ENCODE results near the gene SHISA9. TPM values are rescaled to one million over a fixed set of nuclear protein-coding genes. Genes with fewer than 3 reads are reported as not detected.

The SHISA9 gene
- total and polyA plus RNA-seq, 2 donors (not counting 1 experiment from before 2014, with no cell fraction given): 0.03 to 0.07 TPM

- Mint-ChIP-seq H3K4me3 (no peak overlapping the region), H3K9me3 (ENCODE audit: insufficient read depth) (no peaks in the 10 kb centered on the region), H3K4me1 (peaks cover 5% of the 10 kb centered on the region), H3K27ac (no peak overlapping the region), H3K27me3 (peaks cover 52% of the 10 kb centered on the region)
- Histone ChIP-seq H4K20me1 (ENCODE audit: control insufficient read depth, insufficient read depth, low read length, poor library complexity, severe bottlenecking) (no peaks in the 10 kb centered on the region), H3K4me1 (ENCODE audit: control insufficient read depth in 2 of 2, insufficient read depth in 2 of 2, low read length in 2 of 2) (peaks cover 10% of the 10 kb centered on the region in 2 donors), H3K27me3 (replicated peaks in 1 of 4; ENCODE audit: control extremely low read depth in 1 of 4, control insufficient read depth in 3 of 4, insufficient read depth in 4 of 4, low read length in 3 of 4) (peaks cover 0 to 34% (median 8%) of the 10 kb centered on the region in 4 experiments), H3K4me3 (ENCODE audit: control extremely low read depth in 1 of 5, extremely low read depth in 1 of 5, insufficient read depth in 1 of 5, low read depth in 2 of 5, low read length in 4 of 5) (no peak overlapping the region), H3K4me2 (replicated peaks; ENCODE audit: low read depth, low read length, poor library complexity, severe bottlenecking) (no peak overlapping the region), H3K9ac (ENCODE audit: low read length) (no peak overlapping the region), H3K9me3 (ENCODE audit: control extremely low read depth in 1 of 3, control insufficient read depth in 2 of 3, insufficient read depth in 1 of 3, low read length in 2 of 3) (peaks cover 0 to 4% (median 0%) of the 10 kb centered on the region in 3 donors), H3K79me2 (ENCODE audit: control insufficient read depth, insufficient read depth, low read length) (no peaks in the 10 kb centered on the region), H3K36me3 (replicated peaks in 1 of 2; ENCODE audit: control extremely low read depth in 1 of 2, control insufficient read depth in 1 of 2, extremely low read depth in 1 of 2, insufficient read depth in 2 of 2, low read length in 1 of 2) (no peaks in the 10 kb centered on the region), H3K27ac (ENCODE audit: low read length in 2 of 2) (no peak overlapping the region), H2AFZ (ENCODE audit: insufficient read depth, low read depth, low read length, poor library complexity, severe bottlenecking) (no peak overlapping the region)
- ATAC-seq (ENCODE audit: low read depth) (no peak), DNase-seq (no peak)
- CTCF ChIA-PET: interaction anchor here (0.7 kb wide), 1 partner anchor 154 kb away, joined by 3 read pairs; no protein-coding TSS in a partner anchor
- WGBS (ENCODE audit: insufficient coverage): 11% methylated on average over 31 of the region's 38 CpGs
- no peak for TF ChIP-seq EZH2 (IDR thresholded peaks at IDR 0.05; ENCODE audit: borderline replicate concordance, insufficient read depth, low read depth, low read length, poor library complexity, severe bottlenecking)
- TF ChIP-seq CTCF (IDR thresholded peaks at IDR 0.05): no peak
- intact Hi-C loops (cut with micrococcal nuclease): no loop called here
- POLR2A ChIA-PET: no interaction called here
Measured at GRCh38 chr16:12903407-12904328, 2.3 kb downstream of the SHISA9 start.

- no peaks in the 10 kb centered on the region for H4K20me1 ChIP-seq (ENCODE audit: control insufficient read depth, insufficient read depth, low read length, poor library complexity, severe bottlenecking)
- peaks cover 0 to 4% (median 0%) of the 10 kb centered on the region in 3 donors for H3K9me3 ChIP-seq (ENCODE audit: control extremely low read depth in 1 of 3, control insufficient read depth in 2 of 3, insufficient read depth in 1 of 3, low read length in 2 of 3)
- intact Hi-C loops (cut with micrococcal nuclease): no loop called here
- 30% methylated on average over 7 of the region's 7 CpGs for WGBS (ENCODE audit: insufficient coverage)
- H3K27me3 ChIP-seq (replicated peaks in 1 of 4; ENCODE audit: control extremely low read depth in 1 of 4, control insufficient read depth in 3 of 4, insufficient read depth in 4 of 4, low read length in 3 of 4): peaks cover 0 to 34% (median 7%) of the 10 kb centered on the region in 4 experiments
- no peak for TF ChIP-seq CTCF (IDR thresholded peaks at IDR 0.05)
- no peak for TF ChIP-seq EZH2 (IDR thresholded peaks at IDR 0.05; ENCODE audit: borderline replicate concordance, insufficient read depth, low read depth, low read length, poor library complexity, severe bottlenecking)
- no peak overlapping the region for H3K9ac ChIP-seq (ENCODE audit: low read length)
- no peak overlapping the region for H3K4me2 ChIP-seq (replicated peaks; ENCODE audit: low read depth, low read length, poor library complexity, severe bottlenecking)
- no peaks in the 10 kb centered on the region for H3K79me2 ChIP-seq (ENCODE audit: control insufficient read depth, insufficient read depth, low read length)
- H3K4me3 ChIP-seq (ENCODE audit: control extremely low read depth in 1 of 5, extremely low read depth in 1 of 5, insufficient read depth in 1 of 5, low read depth in 2 of 5, low read length in 4 of 5): no peak overlapping the region
- H3K27ac ChIP-seq (ENCODE audit: low read length in 2 of 2): no peak overlapping the region
- no peaks in the 10 kb centered on the region for H3K36me3 ChIP-seq (replicated peaks in 1 of 2; ENCODE audit: control extremely low read depth in 1 of 2, control insufficient read depth in 1 of 2, extremely low read depth in 1 of 2, insufficient read depth in 2 of 2, low read length in 1 of 2)
- ChIA-PET CTCF (no interaction called here), POLR2A (no interaction called here)
- Mint-ChIP-seq H3K9me3 (ENCODE audit: insufficient read depth) (no peaks in the 10 kb centered on the region), H3K27me3 (peaks cover 51% of the 10 kb centered on the region), H3K27ac (no peak overlapping the region), H3K4me3 (no peak overlapping the region), H3K4me1 (peaks cover 5% of the 10 kb centered on the region)
- H2AFZ ChIP-seq (ENCODE audit: insufficient read depth, low read depth, low read length, poor library complexity, severe bottlenecking): no peak overlapping the region
- ATAC-seq (ENCODE audit: low read depth): no peak
- H3K4me1 ChIP-seq (ENCODE audit: control insufficient read depth in 2 of 2, insufficient read depth in 2 of 2, low read length in 2 of 2): peaks cover 10% of the 10 kb centered on the region in 2 donors
- no peak for DNase-seq
Measured at GRCh38 chr16:12904329-12904671, 2.9 kb downstream of the SHISA9 start.
